Heart right ventricle (tissue), 16 donors: ENCODE results near the gene CAMP. TPM values are rescaled to one million over a fixed set of nuclear protein-coding genes. Genes with fewer than 3 reads are reported as not detected.

Experiments used
- ATAC-seq, 8 donors: fragments of 200-7000 bp; cut with Tn5 transposase; one replicate each; pipeline ENCODE4 v1.9.1; 2020; ENCODE audit warnings: mild to moderate bottlenecking in 8 of 8, moderate library complexity in 8 of 8, moderate number of reproducible peaks in 1 of 8
- DNase-seq, 2 donors: peaks; one replicate each; pipeline ENCODE4 v3.0.0-alpha.2; 2020
- H3K27ac ChIP-seq, 10 donors: fragments of 200-600 bp; sonication (generic) in 2 of 10; one replicate each; pipeline versions ENCODE4 v1.5.0 to v1.8.0; 2020 to 2022; ENCODE audit warnings: mild to moderate bottlenecking in 3 of 10
- H3K27me3 ChIP-seq, 7 donors: fragments of 200-600 bp; one replicate each; pipeline ENCODE4 v1.8.0; 2021 to 2022; ENCODE audit warnings: mild to moderate bottlenecking in 2 of 7
- H3K36me3 ChIP-seq, 9 donors: fragments of 200-600 bp; sonication (generic) in 1 of 9; one replicate each; pipeline versions ENCODE4 v1.5.0 to v1.8.0; 2020 to 2022; ENCODE audit warnings: mild to moderate bottlenecking in 2 of 9
- H3K4me1 ChIP-seq, 9 donors: fragments of 200-600 bp; sonication (generic) in 1 of 9; one replicate each; pipeline versions ENCODE4 v1.5.0 to v1.8.0; 2020 to 2022; ENCODE audit warnings: mild to moderate bottlenecking in 4 of 9
- H3K4me3 ChIP-seq, 10 donors: fragments of 200-600 bp; sonication (generic) in 2 of 10; one replicate each; pipeline versions ENCODE4 v1.5.0 to v1.8.0; 2020 to 2022; ENCODE audit warnings: mild to moderate bottlenecking in 7 of 10, moderate library complexity in 2 of 10
- H3K9me3 ChIP-seq, 11 donors: fragments of 200-600 bp in 10 of 11; sonication (generic) in 2 of 11; one replicate each; pipeline versions ENCODE4 v1.5.0 to v1.8.0; 2013 to 2022; ENCODE audit warnings: mild to moderate bottlenecking in 2 of 11, control low read depth in 1 of 11, moderate library complexity in 1 of 11
- WGBS, 2 donors: extraction: QIAGEN DNeasy Blood & Tissue Kit; methylation state at CpG; one replicate each; pipeline ENCODE4 v1.1.7; 2013; ENCODE audit warnings: inconsistent platforms in 1 of 2; 5-methylcytosine and 5-hydroxymethylcytosine counted together
- intact Hi-C, 10 donors: fragments of 100-400 bp; cut with DNase I; formaldehyde crosslinking; loops; one replicate each; pipeline versions ENCODE4 v1.11.1 to v1.14.2; 2022
- polyA plus RNA-seq, 2 donors: library from polyadenylated mRNA; stranded (reverse); fragments of 200-250 nt; gene quantifications; one replicate each; pipeline ENCODE4 v1.2.3, GENCODE V29; 2013
- total RNA-seq, 10 donors: library from RNA; stranded (reverse); fragmentation: NEBNext Ultra II Directional in 3 of 10; extraction: Animal tissue kit (Norgen Biotek cat#: 25700) in 3 of 10; gene quantifications; one replicate each; pipeline versions ENCODE4 v1.2.1 to v1.2.4, GENCODE V29; 2021 to 2023
- TF ChIP-seq, protein P1 (sequence below), 9 donors: fragments of 200-600 bp; sonication (generic) in 2 of 9; IDR thresholded peaks; one replicate each; pipeline versions ENCODE4 v1.5.0 to v1.8.0; 2021 to 2022; ENCODE audit warnings: antibody characterized with exemption in 9 of 9, mild to moderate bottlenecking in 5 of 9, moderate library complexity in 1 of 9
- donor health status: Arrhythmogenic right ventricular cardiomyopathy.
- donor health status: ischemic (EF 13 %, LVEDD 7.1; RV severe dilation, severe dysfunction).
- donor health status: healthy with polysubstance abuse.
- donor health status: DM: no; HTN: yes; CAD: no.
- donor health status: DM: no; HTN: no; CAD: no.
- donor health status: ischemic (EF 25% LVEDD 6.9; RV normal size, moderate dysfunction).
- donor health status: ischemic (EF 25% LVEDD 5.7; RV mildly dilated, moderate dysfunction).
- donor health status: healthy.
- donor health status: DM: yes; HTN: yes; CAD: no.
- donor health status: Ischemic cardiomyopathy.
- donor health status: ischemic (EF 35%, LVEDD 5.7; RV mildly dilated, moderate dysfunction).
- donor health status: nonischemic (EF 11% LVEDD 7.7; RV severe dilation, severe dysfunction).
- donor health status: DM: yes; HTN: yes; CAD: no.
- donor health status: PGD.
- donor health status: ischemic (EF 29% LVEDD 5.4; RV normal size, mild dysfunction).
- donor health status: nonischemic (EF 23%, LVEDD 6.1; RV moderate dilation, normal function).

The CAMP gene
- total and polyA plus RNA-seq, 12 donors: 0.33 to 4.1 (median 0.76) TPM; not detected in 5

GRCh38 chr3:48248095-48248850 is 25.0 kb downstream of the CAMP start:
- Histone ChIP-seq H3K4me3 (no peak overlapping the region), H3K27ac (peak overlapping the region in 1 of 10 donors; percentile 78), H3K9me3 (no peaks in the 10 kb centered on the region), H3K4me1 (peaks cover 0 to 16% (median 0%) of the 10 kb centered on the region in 9 donors), H3K27me3 (no peaks in the 10 kb centered on the region), H3K36me3 (peaks cover 0 to 40% (median 5%) of the 10 kb centered on the region in 9 donors)
- TF ChIP-seq, protein P1, sequence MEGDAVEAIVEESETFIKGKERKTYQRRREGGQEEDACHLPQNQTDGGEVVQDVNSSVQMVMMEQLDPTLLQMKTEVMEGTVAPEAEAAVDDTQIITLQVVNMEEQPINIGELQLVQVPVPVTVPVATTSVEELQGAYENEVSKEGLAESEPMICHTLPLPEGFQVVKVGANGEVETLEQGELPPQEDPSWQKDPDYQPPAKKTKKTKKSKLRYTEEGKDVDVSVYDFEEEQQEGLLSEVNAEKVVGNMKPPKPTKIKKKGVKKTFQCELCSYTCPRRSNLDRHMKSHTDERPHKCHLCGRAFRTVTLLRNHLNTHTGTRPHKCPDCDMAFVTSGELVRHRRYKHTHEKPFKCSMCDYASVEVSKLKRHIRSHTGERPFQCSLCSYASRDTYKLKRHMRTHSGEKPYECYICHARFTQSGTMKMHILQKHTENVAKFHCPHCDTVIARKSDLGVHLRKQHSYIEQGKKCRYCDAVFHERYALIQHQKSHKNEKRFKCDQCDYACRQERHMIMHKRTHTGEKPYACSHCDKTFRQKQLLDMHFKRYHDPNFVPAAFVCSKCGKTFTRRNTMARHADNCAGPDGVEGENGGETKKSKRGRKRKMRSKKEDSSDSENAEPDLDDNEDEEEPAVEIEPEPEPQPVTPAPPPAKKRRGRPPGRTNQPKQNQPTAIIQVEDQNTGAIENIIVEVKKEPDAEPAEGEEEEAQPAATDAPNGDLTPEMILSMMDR (IDR thresholded peaks at IDR 0.05): no peak
- DNase-seq (no peak), ATAC-seq (no peak)
- intact Hi-C loops: no loop called here
- 81 to 87% methylated on average over 4 of the region's 4 CpGs for WGBS, 2 donors

DNA sequence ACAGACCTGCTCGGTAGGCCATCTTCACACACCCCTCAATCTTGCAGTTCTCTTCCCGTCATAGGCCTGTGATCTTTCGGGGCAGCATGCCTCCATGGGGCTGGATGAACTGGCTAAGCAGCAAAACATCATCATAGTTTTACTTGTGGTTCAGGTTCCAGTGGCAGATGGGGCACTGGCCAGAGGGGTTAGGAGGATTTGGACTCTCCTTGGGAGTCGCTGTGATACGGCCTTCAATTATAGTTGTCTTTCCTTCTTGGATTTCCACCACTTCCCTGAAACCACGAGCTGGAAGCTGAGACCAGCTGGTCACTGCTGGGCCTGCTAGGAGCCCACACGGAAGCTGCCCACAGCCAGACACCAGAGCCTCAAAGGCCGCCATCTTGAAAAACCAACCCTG is 33.3 kb downstream of the CAMP start:
- H3K27me3 ChIP-seq: no peaks in the 10 kb centered on the region
- H3K9me3 ChIP-seq: peaks cover 0 to 10% (median 0%) of the 10 kb centered on the region in 11 donors
- no peak overlapping the region for H3K4me3 ChIP-seq
- no peak for DNase-seq
- H3K36me3 ChIP-seq: peaks cover 0 to 29% (median 8%) of the 10 kb centered on the region in 9 donors
- H3K4me1 ChIP-seq: no peaks in the 10 kb centered on the region
- TF ChIP-seq, protein P1 (IDR thresholded peaks at IDR 0.05): no peak
- no peak overlapping the region for H3K27ac ChIP-seq
- no peak for ATAC-seq
- WGBS, 2 donors: 92 to 95% methylated on average over 8 of the region's 8 CpGs
- intact Hi-C loops: no loop called here

- no peaks in the 10 kb centered on the region for H3K27me3 ChIP-seq
- H3K4me1 ChIP-seq: no peaks in the 10 kb centered on the region
- H3K4me3 ChIP-seq: no peak overlapping the region
- TF ChIP-seq, protein P1 (IDR thresholded peaks at IDR 0.05): no peak
- H3K36me3 ChIP-seq: peaks cover 0 to 48% (median 4%) of the 10 kb centered on the region in 9 donors
- ATAC-seq: no peak
- no peak overlapping the region for H3K27ac ChIP-seq
- WGBS, 2 donors: 98% methylated on average over 1 of the region's 1 CpG
- intact Hi-C loops: no loop called here
- no peak for DNase-seq
- peaks cover 0 to 10% (median 0%) of the 10 kb centered on the region in 11 donors for H3K9me3 ChIP-seq
Observed at GRCh38 chr3:48258530-48258929, 35.2 kb downstream of the CAMP start.

DNA sequence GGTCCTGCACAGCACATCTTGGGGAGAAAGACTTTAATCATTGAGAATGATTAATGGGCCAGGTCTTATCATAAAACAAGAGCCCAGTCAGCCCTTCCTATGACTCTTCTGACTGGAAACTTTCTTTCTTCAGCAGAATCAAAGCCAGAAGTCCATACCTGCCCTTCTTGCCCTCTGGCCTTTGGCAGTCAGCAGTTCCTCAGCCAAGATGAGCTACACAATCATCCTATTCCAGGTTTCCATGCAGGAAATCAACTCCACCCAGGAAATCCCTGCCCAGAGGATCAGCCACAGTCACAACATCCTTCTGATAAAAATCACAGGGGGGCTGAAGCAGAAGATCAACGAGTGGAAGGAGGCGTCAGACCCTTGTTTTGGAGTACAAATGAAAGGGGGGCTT is 44.5 kb downstream of the CAMP start:
- TF ChIP-seq, protein P1 (IDR thresholded peaks at IDR 0.05): no peak
- H3K27me3 ChIP-seq: no peaks in the 10 kb centered on the region
- peak overlapping the region in 5 of 10 donors; percentile 16 to 43 (median 28) for H3K27ac ChIP-seq
- peaks cover 0 to 16% (median 10%) of the 10 kb centered on the region in 9 donors for H3K4me1 ChIP-seq
- intact Hi-C loops: no loop called here
- H3K9me3 ChIP-seq: no peaks in the 10 kb centered on the region
- H3K4me3 ChIP-seq: no peak overlapping the region
- peaks cover 0 to 71% (median 0%) of the 10 kb centered on the region in 9 donors for H3K36me3 ChIP-seq
- ATAC-seq (peak in 2 of 8 donors; percentile 39 to 41), DNase-seq (no peak)
- 54 to 65% methylated on average over 2 of the region's 2 CpGs for WGBS, 2 donors
